ENCODE data around the gene SDE2. TPM values are rescaled to one million over a fixed set of nuclear protein-coding genes. Genes with fewer than 3 reads are reported as not detected.
"Not testable (repeated sequence)": the region's sequence is repeated elsewhere in the genome, so short reads cannot be mapped to it uniquely, and the experiment has no call there.

SDE2 gene
- total RNA-seq, 1 donor = 72.5 TPM

DNA sequence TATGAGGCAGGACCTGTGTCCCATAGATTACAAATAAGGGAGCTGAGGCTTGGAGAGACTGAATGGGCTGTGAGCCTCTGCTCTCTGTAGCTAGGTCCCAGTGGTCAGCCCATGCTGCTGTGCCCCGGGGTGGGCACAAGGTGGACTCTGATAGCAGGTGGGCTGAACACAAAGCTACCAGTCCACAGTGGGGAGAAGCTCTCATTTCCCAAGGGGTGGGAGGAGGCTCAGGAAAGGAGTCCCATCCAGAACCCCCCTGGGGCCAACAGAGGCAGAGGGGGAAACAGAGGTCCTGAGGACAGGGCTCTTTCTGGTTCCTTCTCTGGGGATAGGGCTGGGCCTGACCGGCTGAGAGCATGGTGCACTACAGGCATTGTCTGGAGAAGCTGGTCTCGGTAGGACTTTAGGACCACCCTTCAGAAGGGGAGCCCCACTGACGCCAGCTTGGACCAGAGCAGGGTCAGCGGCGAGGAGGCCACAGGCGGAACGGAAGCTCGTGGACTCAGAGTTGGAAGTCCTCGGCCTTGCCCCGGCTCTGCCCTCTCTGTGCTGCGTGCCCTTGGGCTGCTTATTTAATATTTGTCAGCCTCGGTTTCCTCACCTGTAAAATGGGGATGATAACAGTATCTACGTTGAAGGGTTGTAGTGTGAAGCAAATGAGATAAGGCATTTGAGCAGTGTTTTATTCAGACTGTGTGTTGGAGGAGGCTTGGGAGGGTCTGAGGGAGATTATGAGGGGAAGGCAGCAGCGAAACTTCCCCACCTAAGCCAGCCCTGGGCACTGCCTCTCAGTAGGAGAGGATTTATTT, 26.6 kb downstream of the SDE2 start:
- no peaks in the 10 kb centered on the region for H3K9me3 ChIP-seq (ENCODE audit: low read depth, low read length)
- H3K4me1 ChIP-seq (ENCODE audit: insufficient read depth, low read length) = peaks cover 1% of the 10 kb centered on the region
- H3K27me3 ChIP-seq (ENCODE audit: insufficient read depth, low read length) = no peaks in the 10 kb centered on the region
- no peak overlapping the region for H3K4me3 ChIP-seq (ENCODE audit: low read length)

DNA sequence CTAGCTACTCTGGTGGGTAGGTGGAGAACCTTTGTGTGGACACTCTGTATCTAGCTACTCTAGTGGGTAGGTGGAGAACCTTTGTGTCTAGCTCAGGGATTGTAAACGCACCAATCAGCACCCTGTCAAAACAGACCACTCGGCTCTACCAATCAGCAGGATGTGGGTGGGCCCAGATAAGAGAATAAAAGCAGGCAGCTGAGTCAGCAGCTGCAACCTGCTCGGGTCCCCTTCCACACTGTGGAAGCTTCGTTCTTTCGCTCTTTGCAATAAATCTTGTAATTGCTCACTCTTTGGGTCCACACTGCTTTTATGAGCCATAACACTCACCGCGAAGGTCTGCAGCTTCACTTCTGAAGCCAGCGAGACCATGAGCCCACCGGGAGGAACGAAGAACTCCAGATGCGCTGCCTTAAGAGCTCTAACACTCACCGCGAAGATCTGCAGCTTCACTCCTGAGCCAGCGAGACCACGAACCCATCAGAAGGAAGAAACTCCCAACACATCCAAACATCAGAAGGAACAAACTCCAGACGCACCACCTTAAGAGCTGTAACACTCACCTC, 28.5 kb downstream of the SDE2 start:
- not testable (repeated sequence) for H3K4me1 ChIP-seq (ENCODE audit: insufficient read depth, low read length); H3K9me3 ChIP-seq (ENCODE audit: low read depth, low read length); H3K27me3 ChIP-seq (ENCODE audit: insufficient read depth, low read length); H3K4me3 ChIP-seq (ENCODE audit: low read length)

DNA sequence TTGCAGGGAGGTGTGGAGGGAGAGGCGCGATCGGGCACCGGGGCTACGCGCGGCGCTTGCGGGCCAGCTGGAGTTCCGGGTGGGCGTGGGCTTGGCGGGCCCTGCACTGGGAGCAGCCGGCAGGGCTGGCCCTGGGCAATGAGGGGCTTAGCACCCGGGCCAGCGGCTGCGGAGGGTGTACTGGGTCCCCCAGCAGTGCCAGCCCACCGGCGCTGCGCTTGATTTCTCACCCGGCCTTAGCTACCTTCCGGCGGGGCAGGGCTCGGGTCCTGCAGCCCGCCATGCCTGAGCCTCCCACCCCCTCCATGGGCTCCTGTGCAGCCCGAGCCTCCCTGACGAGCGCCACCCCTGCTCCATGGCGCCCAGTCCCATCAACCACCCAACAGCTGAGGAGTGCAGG, 29.4 kb downstream of the SDE2 start:
- H3K27me3 ChIP-seq (ENCODE audit: insufficient read depth, low read length); H3K4me1 ChIP-seq (ENCODE audit: insufficient read depth, low read length); H3K4me3 ChIP-seq (ENCODE audit: low read length); H3K9me3 ChIP-seq (ENCODE audit: low read depth, low read length): not testable (repeated sequence)

DNA sequence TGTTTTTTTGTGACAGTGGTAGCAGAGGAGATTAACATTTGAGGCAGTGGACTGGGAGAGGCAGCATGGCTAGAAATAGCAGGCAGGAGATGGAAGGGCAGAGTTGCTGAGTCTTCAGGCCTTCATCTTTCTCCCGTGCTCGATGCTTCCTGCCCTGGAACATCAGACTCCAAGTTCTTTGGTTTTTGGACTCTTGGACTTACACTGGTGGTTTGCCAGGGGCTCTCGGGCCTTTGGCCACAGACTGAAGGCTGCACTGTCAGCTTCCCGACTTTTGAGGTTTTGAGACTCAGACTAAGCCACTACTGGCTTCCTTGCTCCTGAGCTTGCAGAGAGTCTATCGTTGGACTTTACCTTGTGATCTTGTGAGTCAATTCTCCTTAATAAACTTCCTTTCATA, 33.9 kb downstream of the SDE2 start:
- Histone ChIP-seq H3K4me1 (ENCODE audit: insufficient read depth, low read length) (no peaks in the 10 kb centered on the region), H3K4me3 (ENCODE audit: low read length) (no peak overlapping the region), H3K27me3 (ENCODE audit: insufficient read depth, low read length) (no peaks in the 10 kb centered on the region), H3K9me3 (ENCODE audit: low read depth, low read length) (no peaks in the 10 kb centered on the region)

DNA sequence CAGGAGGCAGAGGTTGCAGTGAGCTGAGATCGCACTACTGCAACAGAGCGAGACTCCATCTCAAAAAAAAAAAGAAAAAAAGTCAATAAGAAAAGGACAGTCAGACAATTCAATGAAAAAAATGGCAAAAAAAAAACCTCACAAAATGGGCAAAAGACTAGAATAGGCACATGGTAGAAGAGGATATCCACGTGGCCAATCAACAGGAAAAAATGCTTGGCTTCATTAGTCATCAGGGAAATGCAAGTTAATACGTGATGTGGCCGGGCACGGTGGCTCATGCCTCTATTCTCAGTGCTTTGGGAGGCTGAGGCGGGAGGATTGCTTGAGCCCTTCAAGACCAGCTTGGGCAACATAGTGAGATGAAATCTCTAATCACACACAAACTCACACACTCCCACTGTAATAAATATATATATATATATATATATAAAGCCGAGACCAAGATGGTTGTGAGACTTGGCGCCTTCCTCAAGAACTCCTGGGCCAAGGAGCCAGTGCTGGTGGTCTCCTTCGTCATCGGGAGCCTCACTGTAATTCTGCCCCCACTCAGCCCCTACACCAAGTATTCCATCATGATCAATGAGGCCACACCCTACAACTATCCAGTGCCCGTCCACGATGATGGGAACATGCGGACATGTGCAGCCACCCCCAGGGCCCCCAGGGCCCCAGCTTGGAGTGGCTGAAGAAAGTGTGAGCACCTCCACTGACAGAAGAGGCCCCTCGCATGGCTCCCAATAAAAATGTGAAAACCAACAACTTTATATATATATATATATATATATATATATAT, 35.2 kb downstream of the SDE2 start:
- H3K4me3 ChIP-seq (ENCODE audit: low read length) = no peak overlapping the region
- no peaks in the 10 kb centered on the region for H3K27me3 ChIP-seq (ENCODE audit: insufficient read depth, low read length)
- no peaks in the 10 kb centered on the region for H3K4me1 ChIP-seq (ENCODE audit: insufficient read depth, low read length)
- no peaks in the 10 kb centered on the region for H3K9me3 ChIP-seq (ENCODE audit: low read depth, low read length)

- Histone ChIP-seq H3K4me1 (ENCODE audit: insufficient read depth, low read length) (no peaks in the 10 kb centered on the region), H3K9me3 (ENCODE audit: low read depth, low read length) (no peaks in the 10 kb centered on the region), H3K27me3 (ENCODE audit: insufficient read depth, low read length) (no peaks in the 10 kb centered on the region), H3K4me3 (ENCODE audit: low read length) (no peak overlapping the region)
Measured at GRCh38 chr1:225962440-225962975, 36.6 kb downstream of the SDE2 start.

DNA sequence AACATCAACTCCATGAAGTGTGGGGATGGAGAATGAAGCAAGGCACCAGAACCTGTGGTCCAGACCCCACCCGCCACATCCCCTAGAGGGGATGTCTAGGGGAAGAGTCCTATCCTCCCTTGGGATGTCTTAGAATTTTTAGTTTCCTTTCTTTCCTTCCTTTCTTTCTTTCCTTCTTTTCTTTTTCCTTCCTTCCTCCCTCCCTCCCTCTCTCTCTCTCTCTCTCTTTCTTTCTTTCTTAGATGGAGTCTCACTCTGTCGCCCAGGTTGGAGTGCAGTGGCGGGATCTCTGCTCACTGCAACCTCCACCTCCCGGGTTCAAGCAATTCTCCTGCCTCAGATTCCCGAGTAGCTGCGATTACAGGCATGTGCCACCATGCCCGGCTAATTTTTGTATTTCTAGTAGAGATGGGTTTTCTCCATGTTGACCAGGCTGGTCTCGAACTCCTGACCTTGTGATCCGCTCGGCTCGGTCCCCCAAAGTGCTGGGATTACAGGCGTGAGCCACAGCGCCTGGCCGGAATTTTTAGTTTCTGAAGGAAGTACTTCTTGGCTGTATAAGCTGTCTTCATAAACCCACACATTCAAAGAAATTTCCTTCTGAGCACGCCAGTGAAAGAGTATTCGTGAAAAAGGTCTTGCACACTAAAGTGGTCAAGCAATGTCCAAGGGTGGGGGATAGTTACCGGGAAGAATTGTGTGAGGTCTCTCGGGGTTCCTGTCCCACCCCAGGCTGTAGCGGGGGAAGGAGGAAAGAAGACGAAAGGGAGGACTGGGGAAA, 37.3 kb downstream of the SDE2 start:
- H3K27me3 ChIP-seq (ENCODE audit: insufficient read depth, low read length) = no peaks in the 10 kb centered on the region
- no peak overlapping the region for H3K4me3 ChIP-seq (ENCODE audit: low read length)
- no peaks in the 10 kb centered on the region for H3K9me3 ChIP-seq (ENCODE audit: low read depth, low read length)
- H3K4me1 ChIP-seq (ENCODE audit: insufficient read depth, low read length) = no peaks in the 10 kb centered on the region

- Histone ChIP-seq H3K4me3 (ENCODE audit: low read length) (no peak overlapping the region), H3K9me3 (ENCODE audit: low read depth, low read length) (no peaks in the 10 kb centered on the region), H3K27me3 (ENCODE audit: insufficient read depth, low read length) (no peaks in the 10 kb centered on the region), H3K4me1 (ENCODE audit: insufficient read depth, low read length) (no peaks in the 10 kb centered on the region)
Measured at GRCh38 chr1:225958041-225958440, 41.1 kb downstream of the SDE2 start.

GRCh38 chr1:225954753-225955152, 44.4 kb downstream of the SDE2 start:
- H3K27me3 ChIP-seq (ENCODE audit: insufficient read depth, low read length) = no peaks in the 10 kb centered on the region
- no peak overlapping the region for H3K4me3 ChIP-seq (ENCODE audit: low read length)
- no peaks in the 10 kb centered on the region for H3K9me3 ChIP-seq (ENCODE audit: low read depth, low read length)
- H3K4me1 ChIP-seq (ENCODE audit: insufficient read depth, low read length) = peaks cover 4% of the 10 kb centered on the region

DNA sequence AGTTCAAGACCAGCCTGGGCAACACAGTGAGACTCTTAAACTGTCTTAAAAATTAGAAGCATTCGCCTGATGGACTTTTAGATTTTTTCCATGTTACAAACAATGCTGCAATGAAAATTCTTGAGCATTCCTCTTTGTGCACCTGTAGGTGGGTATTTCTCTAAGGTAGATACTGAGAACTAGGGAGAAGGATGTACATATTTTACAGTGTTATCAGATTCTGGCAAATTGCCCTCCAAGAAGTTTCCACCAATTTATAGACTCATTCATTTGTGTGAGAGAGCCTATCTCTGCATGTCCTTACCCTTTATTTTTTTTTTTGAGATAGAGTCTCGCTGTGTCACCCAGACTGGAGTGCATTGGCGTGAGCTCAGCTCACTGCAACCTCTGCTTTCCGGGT, 45.8 kb downstream of the SDE2 start:
- Histone ChIP-seq H3K27me3 (ENCODE audit: insufficient read depth, low read length) (no peaks in the 10 kb centered on the region), H3K4me1 (ENCODE audit: insufficient read depth, low read length) (peaks cover 4% of the 10 kb centered on the region), H3K4me3 (ENCODE audit: low read length) (no peak overlapping the region), H3K9me3 (ENCODE audit: low read depth, low read length) (no peaks in the 10 kb centered on the region)

GRCh38 chr1:225950905-225951497, 48.1 kb downstream of the SDE2 start:
- peaks cover 4% of the 10 kb centered on the region for H3K4me1 ChIP-seq (ENCODE audit: insufficient read depth, low read length)
- no peaks in the 10 kb centered on the region for H3K27me3 ChIP-seq (ENCODE audit: insufficient read depth, low read length)
- H3K9me3 ChIP-seq (ENCODE audit: low read depth, low read length) = no peaks in the 10 kb centered on the region
- H3K4me3 ChIP-seq (ENCODE audit: low read length) = no peak overlapping the region

- Histone ChIP-seq H3K9me3 (ENCODE audit: low read depth, low read length) (no peaks in the 10 kb centered on the region), H3K27me3 (ENCODE audit: insufficient read depth, low read length) (no peaks in the 10 kb centered on the region), H3K4me3 (ENCODE audit: low read length) (no peak overlapping the region), H3K4me1 (ENCODE audit: insufficient read depth, low read length) (peaks cover 14% of the 10 kb centered on the region)
Measured at GRCh38 chr1:225949041-225949440, 50.1 kb downstream of the SDE2 start.

DNA sequence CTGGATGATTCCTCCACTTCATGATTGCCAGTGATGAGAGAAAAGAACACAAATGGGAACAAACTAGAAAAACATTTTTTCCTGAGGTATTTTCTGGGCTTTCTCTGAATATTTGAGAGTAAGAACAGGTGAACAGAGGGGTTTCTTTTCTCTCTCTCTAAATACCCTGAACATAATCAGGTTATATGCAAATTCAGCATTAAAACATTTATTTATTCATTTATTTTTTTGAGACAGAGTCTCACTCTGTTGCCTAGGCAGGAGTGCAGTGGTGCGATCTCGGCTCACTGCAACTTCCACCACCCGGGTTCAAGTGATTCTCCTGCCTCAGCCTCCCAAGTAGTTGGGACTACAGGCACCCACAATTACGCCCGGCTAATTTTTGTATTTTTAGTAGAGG, 52.3 kb downstream of the SDE2 start:
- H3K27me3 ChIP-seq (ENCODE audit: insufficient read depth, low read length) = no peaks in the 10 kb centered on the region
- H3K4me3 ChIP-seq (ENCODE audit: low read length) = no peak overlapping the region
- peaks cover 15% of the 10 kb centered on the region for H3K4me1 ChIP-seq (ENCODE audit: insufficient read depth, low read length)
- H3K9me3 ChIP-seq (ENCODE audit: low read depth, low read length) = no peaks in the 10 kb centered on the region

DNA sequence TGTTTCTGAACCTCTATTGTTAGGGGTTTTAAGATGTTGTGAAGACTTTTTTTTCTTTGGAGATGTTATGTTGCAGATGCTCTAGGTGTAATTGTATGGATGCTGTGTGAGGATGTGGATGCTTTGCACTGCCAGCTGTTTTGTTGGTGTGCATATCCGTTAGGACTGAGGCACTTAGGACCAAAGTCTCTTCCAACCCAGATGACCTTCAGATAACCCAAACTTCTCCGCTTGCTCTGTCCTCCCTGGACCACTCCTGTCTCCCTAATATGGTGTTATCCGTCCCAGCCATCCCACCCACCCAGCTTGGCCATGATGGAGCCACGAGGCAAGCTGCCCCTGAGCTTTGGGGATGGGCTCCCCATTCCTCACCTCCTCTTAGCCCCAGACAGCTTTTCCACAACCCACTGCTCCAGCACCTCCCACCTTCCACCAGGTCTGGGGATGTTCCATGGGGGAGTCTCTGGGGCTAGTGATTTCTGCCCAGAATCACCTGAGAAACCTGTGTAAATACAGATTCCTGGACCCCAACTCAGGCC, 53.0 kb downstream of the SDE2 start:
- Histone ChIP-seq H3K9me3 (ENCODE audit: low read depth, low read length) (no peaks in the 10 kb centered on the region), H3K4me3 (ENCODE audit: low read length) (no peak overlapping the region), H3K4me1 (ENCODE audit: insufficient read depth, low read length) (peaks cover 11% of the 10 kb centered on the region), H3K27me3 (ENCODE audit: insufficient read depth, low read length) (no peaks in the 10 kb centered on the region)
